ENCODE results near the gene MYORG.

The MYORG gene

GRCh38 chr9:34408173-34408572, 31.5 kb upstream of the MYORG start:
- no peak for TF ChIP-seq CTCF (IDR thresholded peaks at IDR 0.05; ENCODE audit: low read depth, low read length, missing control alignments)
- in situ Hi-C loops (cut with HindIII; ENCODE audit: low sequenced_read_pairs): no loop called here
- DNase-seq (ENCODE audit: low read depth): no peak
- H3K4me3 ChIP-seq (ENCODE audit: low read depth, low read length): no peak overlapping the region

- DNase-seq (ENCODE audit: low read depth): no peak
- no peak overlapping the region for H3K4me3 ChIP-seq (ENCODE audit: low read depth, low read length)
- in situ Hi-C loops (cut with HindIII; ENCODE audit: low sequenced_read_pairs): no loop called here
- TF ChIP-seq CTCF (IDR thresholded peaks at IDR 0.05; ENCODE audit: low read depth, low read length, missing control alignments): no peak
Measured at GRCh38 chr9:34406219-34406618, 29.5 kb upstream of the MYORG start.

DNA sequence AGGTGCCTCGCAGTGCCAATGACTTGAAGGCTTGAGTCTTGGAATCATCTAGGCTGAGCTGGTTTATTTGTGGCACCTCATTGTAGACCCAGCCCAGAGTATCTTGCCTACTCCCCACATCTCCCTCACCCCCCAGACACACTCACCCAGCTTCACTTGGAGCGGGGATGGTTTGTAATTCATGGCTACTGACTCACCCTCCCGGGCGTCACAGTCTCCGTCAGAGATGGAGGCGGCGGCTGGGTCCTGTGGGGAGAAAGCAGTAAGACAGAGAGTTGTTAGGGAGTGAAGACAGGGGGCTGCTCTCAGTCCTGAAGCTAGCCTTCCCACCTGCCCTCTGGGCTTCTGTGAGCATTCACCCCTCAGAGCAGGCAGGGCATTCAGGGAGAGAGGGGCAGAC, 29.0 kb upstream of the MYORG start:
- DNase-seq (ENCODE audit: low read depth): no peak
- no peak for TF ChIP-seq CTCF (IDR thresholded peaks at IDR 0.05; ENCODE audit: low read depth, low read length, missing control alignments)
- H3K4me3 ChIP-seq (ENCODE audit: low read depth, low read length): no peak overlapping the region
- in situ Hi-C loops (cut with HindIII; ENCODE audit: low sequenced_read_pairs): no loop called here

DNA sequence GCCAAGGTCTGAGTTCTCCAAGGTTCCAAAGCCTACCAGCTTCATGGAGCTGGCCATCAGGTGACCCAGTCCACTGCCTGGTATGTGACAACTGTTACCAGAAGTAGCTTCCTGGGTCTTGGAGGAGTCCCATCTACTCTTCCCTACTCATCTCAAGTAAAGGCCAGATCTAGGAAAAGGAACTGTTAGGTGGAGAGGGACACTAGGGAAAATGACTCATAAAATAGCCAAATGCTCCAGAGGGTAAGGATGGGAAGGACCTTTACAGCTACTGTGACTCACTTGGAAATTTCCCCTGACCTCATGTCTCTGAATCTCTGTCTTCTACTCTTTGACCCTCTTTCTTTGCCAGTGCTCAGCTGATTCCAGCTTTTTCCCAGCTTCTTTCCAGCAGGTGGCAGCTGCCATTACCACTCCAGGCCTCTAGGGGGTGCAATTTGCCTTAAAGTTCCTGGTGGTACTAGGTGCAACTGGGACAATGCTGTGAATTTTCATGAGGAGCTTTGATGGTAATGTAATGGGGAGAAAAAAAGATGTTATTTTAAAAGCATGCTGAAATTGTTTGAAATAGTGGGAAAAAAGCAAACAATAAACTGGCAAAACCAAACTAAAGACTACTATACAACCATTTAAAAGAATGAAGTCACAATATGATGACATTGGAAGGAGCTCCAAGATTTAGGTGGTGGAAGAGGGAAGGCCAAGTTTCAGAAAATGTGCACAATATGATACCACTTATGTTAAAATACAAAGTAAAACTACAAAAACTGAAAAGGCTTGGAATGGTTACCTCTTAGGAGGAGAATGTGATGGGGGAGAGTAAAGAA, 27.1 kb upstream of the MYORG start:
- in situ Hi-C loops (cut with HindIII; ENCODE audit: low sequenced_read_pairs): no loop called here
- peak; percentile 33 for DNase-seq (ENCODE audit: low read depth)
- H3K4me3 ChIP-seq (ENCODE audit: low read depth, low read length): no peak overlapping the region
- TF ChIP-seq CTCF (IDR thresholded peaks at IDR 0.05; ENCODE audit: low read depth, low read length, missing control alignments): peak; percentile 98

- TF ChIP-seq CTCF (IDR thresholded peaks at IDR 0.05; ENCODE audit: low read depth, low read length, missing control alignments): no peak
- no peak overlapping the region for H3K4me3 ChIP-seq (ENCODE audit: low read depth, low read length)
- no peak for DNase-seq (ENCODE audit: low read depth)
- in situ Hi-C loops (cut with HindIII; ENCODE audit: low sequenced_read_pairs): no loop called here
Measured at GRCh38 chr9:34400686-34401602, 24.2 kb upstream of the MYORG start.

- peak; percentile 25 for TF ChIP-seq CTCF (IDR thresholded peaks at IDR 0.05; ENCODE audit: low read depth, low read length, missing control alignments)
- H3K4me3 ChIP-seq (ENCODE audit: low read depth, low read length): no peak overlapping the region
- in situ Hi-C loops (cut with HindIII; ENCODE audit: low sequenced_read_pairs): no loop called here
- no peak for DNase-seq (ENCODE audit: low read depth)
Measured at GRCh38 chr9:34400275-34400674, 23.6 kb upstream of the MYORG start.

Measured in astrocyte of the cerebellum (primary cell).